ENCODE results near the gene ERVFRD-1.

DNA sequence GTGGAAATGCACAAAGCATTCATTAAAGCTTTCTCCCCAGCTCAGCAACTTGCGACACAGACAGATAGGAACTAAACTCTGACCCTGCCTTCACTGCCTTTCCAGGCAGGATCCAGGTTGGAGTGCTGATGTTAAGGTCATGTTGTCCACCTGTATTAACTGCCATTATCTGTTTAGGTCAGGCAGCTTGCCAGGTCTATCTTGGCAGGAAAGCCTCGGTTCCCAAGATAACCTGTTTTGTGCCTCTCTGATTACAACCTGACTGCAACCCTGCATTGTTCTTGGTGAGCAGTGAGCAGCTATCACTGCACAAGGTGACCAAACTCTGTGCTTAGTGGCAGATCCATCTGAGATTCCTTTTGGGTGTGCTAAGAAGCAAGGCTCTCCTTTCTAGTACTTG is 44.2 kb downstream of the ERVFRD-1 start:
- no peak for TF ChIP-seq EZH2 (IDR thresholded peaks at IDR 0.05; ENCODE audit: borderline replicate concordance, low read length)
- TF ChIP-seq, protein P1, sequence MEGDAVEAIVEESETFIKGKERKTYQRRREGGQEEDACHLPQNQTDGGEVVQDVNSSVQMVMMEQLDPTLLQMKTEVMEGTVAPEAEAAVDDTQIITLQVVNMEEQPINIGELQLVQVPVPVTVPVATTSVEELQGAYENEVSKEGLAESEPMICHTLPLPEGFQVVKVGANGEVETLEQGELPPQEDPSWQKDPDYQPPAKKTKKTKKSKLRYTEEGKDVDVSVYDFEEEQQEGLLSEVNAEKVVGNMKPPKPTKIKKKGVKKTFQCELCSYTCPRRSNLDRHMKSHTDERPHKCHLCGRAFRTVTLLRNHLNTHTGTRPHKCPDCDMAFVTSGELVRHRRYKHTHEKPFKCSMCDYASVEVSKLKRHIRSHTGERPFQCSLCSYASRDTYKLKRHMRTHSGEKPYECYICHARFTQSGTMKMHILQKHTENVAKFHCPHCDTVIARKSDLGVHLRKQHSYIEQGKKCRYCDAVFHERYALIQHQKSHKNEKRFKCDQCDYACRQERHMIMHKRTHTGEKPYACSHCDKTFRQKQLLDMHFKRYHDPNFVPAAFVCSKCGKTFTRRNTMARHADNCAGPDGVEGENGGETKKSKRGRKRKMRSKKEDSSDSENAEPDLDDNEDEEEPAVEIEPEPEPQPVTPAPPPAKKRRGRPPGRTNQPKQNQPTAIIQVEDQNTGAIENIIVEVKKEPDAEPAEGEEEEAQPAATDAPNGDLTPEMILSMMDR (IDR thresholded peaks at IDR 0.05; ENCODE audit: low read length): no peak

All from OCI-LY1 (cell line).